ENCODE results near the gene RPP14.

RPP14 gene

GRCh38 chr3:58359621-58360020 lies 53.6 kb downstream of the RPP14 start:
- H3K27me3 ChIP-seq (ENCODE audit: control insufficient read depth in 5 of 5, insufficient read depth in 4 of 5, low read length in 5 of 5) = no peaks in the 10 kb centered on the region
- H3K27ac ChIP-seq (ENCODE audit: low read depth, low read length) = no peak overlapping the region
- H3K36me3 ChIP-seq (ENCODE audit: control insufficient read depth in 5 of 5, insufficient read depth in 5 of 5, low read length in 5 of 5) = no peaks in the 10 kb centered on the region
- no peak overlapping the region for H3K9ac ChIP-seq (ENCODE audit: low read length in 5 of 5)
- no peak overlapping the region for H3K4me3 ChIP-seq (ENCODE audit: low read depth in 1 of 5, low read length in 5 of 5)
- no peaks in the 10 kb centered on the region for H3K9me3 ChIP-seq (ENCODE audit: control insufficient read depth in 5 of 5, low read length in 5 of 5)
- peaks cover 0 to 16% (median 8%) of the 10 kb centered on the region in 5 donors for H3K4me1 ChIP-seq (ENCODE audit: control insufficient read depth in 5 of 5, insufficient read depth in 5 of 5, low read length in 5 of 5)

GRCh38 chr3:58361866-58362265 lies 55.8 kb downstream of the RPP14 start:
- Histone ChIP-seq H3K27ac (ENCODE audit: low read depth, low read length) (no peak overlapping the region), H3K9ac (ENCODE audit: low read length in 5 of 5) (no peak overlapping the region), H3K9me3 (ENCODE audit: control insufficient read depth in 5 of 5, low read length in 5 of 5) (no peaks in the 10 kb centered on the region), H3K36me3 (ENCODE audit: control insufficient read depth in 5 of 5, insufficient read depth in 5 of 5, low read length in 5 of 5) (no peaks in the 10 kb centered on the region), H3K27me3 (ENCODE audit: control insufficient read depth in 5 of 5, insufficient read depth in 4 of 5, low read length in 5 of 5) (no peaks in the 10 kb centered on the region), H3K4me1 (ENCODE audit: control insufficient read depth in 5 of 5, insufficient read depth in 5 of 5, low read length in 5 of 5) (peaks cover 0 to 6% (median 0%) of the 10 kb centered on the region in 5 donors), H3K4me3 (ENCODE audit: low read depth in 1 of 5, low read length in 5 of 5) (no peak overlapping the region)

DNA sequence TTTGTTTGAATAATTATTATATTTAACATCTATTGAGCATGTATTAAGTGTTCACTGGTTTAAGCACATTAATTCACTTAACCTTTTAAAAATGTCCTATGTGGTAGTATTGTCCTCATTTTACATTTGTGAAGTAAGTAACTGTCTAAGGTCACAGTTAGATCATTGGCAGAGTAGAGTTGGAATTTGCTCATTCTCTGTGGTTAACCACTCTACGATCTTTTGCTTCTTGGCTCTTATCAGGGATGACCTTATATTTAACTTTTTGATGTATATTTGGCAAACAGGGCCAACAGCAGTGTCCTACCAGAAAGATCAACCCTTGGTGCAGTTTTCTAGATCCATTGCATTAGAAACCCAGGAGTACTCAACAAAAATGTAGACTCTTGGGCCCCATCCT lies 60.7 kb downstream of the RPP14 start:
- Histone ChIP-seq H3K9ac (ENCODE audit: low read length in 5 of 5) (no peak overlapping the region), H3K36me3 (ENCODE audit: control insufficient read depth in 5 of 5, insufficient read depth in 5 of 5, low read length in 5 of 5) (peaks cover 4 to 9% (median 7%) of the 10 kb centered on the region in 5 donors), H3K4me1 (ENCODE audit: control insufficient read depth in 5 of 5, insufficient read depth in 5 of 5, low read length in 5 of 5) (peaks cover 0 to 6% (median 0%) of the 10 kb centered on the region in 5 donors), H3K27me3 (ENCODE audit: control insufficient read depth in 5 of 5, insufficient read depth in 4 of 5, low read length in 5 of 5) (no peaks in the 10 kb centered on the region), H3K27ac (ENCODE audit: low read depth, low read length) (no peak overlapping the region), H3K4me3 (ENCODE audit: low read depth in 1 of 5, low read length in 5 of 5) (no peak overlapping the region), H3K9me3 (ENCODE audit: control insufficient read depth in 5 of 5, low read length in 5 of 5) (no peaks in the 10 kb centered on the region)

- Histone ChIP-seq H3K4me1 (ENCODE audit: control insufficient read depth in 5 of 5, insufficient read depth in 5 of 5, low read length in 5 of 5) (no peaks in the 10 kb centered on the region), H3K4me3 (ENCODE audit: low read depth in 1 of 5, low read length in 5 of 5) (no peak overlapping the region), H3K9ac (ENCODE audit: low read length in 5 of 5) (no peak overlapping the region), H3K36me3 (ENCODE audit: control insufficient read depth in 5 of 5, insufficient read depth in 5 of 5, low read length in 5 of 5) (peaks cover 4 to 9% (median 7%) of the 10 kb centered on the region in 5 donors), H3K27ac (ENCODE audit: low read depth, low read length) (no peak overlapping the region), H3K27me3 (ENCODE audit: control insufficient read depth in 5 of 5, insufficient read depth in 4 of 5, low read length in 5 of 5) (no peaks in the 10 kb centered on the region), H3K9me3 (ENCODE audit: control insufficient read depth in 5 of 5, low read length in 5 of 5) (no peaks in the 10 kb centered on the region)
Observed at GRCh38 chr3:58369038-58369437, 63.0 kb downstream of the RPP14 start.

All from subcutaneous abdominal adipose tissue (tissue), 5 donors.